Heart left ventricle (tissue), 13 donors: ENCODE measurements around the gene ARID5A.

ENCODE experiments used
- POLR2A ChIP-seq, 2 donors: fragments of 450-650 bp; IDR thresholded peaks; one replicate each; pipeline ENCODE4 v1.6.1; 2017; ENCODE audit warnings: antibody characterized with exemption in 2 of 2, mild to moderate bottlenecking in 2 of 2, moderate library complexity in 2 of 2
- TF ChIP-seq, protein P1 (sequence below), 12 donors: fragments of 200-600 bp; sonication (generic) in 4 of 12; IDR thresholded peaks; one replicate each; pipeline versions ENCODE4 v1.5.0 to v1.8.0; 2018 to 2022; ENCODE audit warnings: antibody characterized with exemption in 12 of 12, mild to moderate bottlenecking in 5 of 12
- donor health status: ischemic (EF 13 %, LVEDD 7.1; RV severe dilation, severe dysfunction).
- donor health status: DM: no; HTN: yes; CAD: no.
- donor health status: DM: no; HTN: no; CAD: no.
- donor health status: ischemic (EF 25% LVEDD 6.9; RV normal size, moderate dysfunction).
- donor health status: ischemic (EF 25% LVEDD 5.7; RV mildly dilated, moderate dysfunction).
- donor health status: ischemic (EF 35%, LVEDD 5.7; RV mildly dilated, moderate dysfunction).
- donor health status: nonischemic (EF 11% LVEDD 7.7; RV severe dilation, severe dysfunction).
- donor health status: DM: yes; HTN: yes; CAD: no.
- donor health status: PGD.
- donor health status: ischemic (EF 29% LVEDD 5.4; RV normal size, mild dysfunction).
- donor health status: nonischemic (EF 23%, LVEDD 6.1; RV moderate dilation, normal function).

DNA sequence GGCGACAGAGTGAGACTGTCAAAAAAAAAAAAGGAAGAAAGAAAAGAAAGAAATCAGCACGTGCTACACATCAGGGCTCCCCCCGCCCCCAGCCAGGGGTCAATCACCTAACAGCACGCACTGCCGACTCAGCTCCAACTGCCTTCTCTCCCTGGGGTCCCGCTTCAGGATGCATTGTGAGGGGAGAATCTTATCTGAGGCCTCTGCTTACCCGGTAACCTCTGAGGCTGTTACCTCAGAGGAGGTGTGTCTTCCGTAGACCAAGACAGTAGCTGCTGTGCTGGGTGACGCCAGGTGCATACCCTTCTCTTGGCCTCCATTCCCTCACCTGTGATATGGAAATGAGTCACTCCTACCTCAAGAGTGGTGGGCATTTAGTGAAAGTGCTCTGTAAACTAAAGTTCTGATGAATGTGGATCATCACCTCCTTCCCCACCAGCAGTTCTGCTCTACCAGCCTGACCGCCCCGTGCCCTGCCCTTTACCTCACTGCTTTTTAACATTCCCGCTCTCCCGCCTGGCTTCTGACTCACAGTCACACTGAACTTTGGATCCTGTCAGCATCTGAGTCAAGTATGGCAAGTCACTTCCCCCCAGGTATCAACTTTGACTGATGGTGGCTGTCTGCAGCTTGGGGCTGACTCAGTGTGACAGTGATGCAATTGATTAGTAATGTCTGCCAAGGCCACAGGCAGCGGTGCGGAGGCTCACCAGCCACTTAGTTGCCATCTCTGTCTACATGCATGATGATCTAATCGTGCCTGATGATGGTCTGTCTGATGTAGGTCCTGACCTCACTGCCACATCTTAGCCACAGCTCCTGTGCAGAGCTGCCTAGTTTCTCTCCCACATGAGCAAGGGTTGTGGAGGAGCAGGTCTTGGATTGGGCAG is 20.1 kb downstream of the ARID5A start:
- TF ChIP-seq, protein P1, sequence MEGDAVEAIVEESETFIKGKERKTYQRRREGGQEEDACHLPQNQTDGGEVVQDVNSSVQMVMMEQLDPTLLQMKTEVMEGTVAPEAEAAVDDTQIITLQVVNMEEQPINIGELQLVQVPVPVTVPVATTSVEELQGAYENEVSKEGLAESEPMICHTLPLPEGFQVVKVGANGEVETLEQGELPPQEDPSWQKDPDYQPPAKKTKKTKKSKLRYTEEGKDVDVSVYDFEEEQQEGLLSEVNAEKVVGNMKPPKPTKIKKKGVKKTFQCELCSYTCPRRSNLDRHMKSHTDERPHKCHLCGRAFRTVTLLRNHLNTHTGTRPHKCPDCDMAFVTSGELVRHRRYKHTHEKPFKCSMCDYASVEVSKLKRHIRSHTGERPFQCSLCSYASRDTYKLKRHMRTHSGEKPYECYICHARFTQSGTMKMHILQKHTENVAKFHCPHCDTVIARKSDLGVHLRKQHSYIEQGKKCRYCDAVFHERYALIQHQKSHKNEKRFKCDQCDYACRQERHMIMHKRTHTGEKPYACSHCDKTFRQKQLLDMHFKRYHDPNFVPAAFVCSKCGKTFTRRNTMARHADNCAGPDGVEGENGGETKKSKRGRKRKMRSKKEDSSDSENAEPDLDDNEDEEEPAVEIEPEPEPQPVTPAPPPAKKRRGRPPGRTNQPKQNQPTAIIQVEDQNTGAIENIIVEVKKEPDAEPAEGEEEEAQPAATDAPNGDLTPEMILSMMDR (IDR thresholded peaks at IDR 0.05) = no peak
- no peak for TF ChIP-seq POLR2A (IDR thresholded peaks at IDR 0.05)
